ENCODE data around the gene AKIP1. TPM values are rescaled to one million over a fixed set of nuclear protein-coding genes. Genes with fewer than 3 reads are reported as not detected.

The AKIP1 gene, protein sequence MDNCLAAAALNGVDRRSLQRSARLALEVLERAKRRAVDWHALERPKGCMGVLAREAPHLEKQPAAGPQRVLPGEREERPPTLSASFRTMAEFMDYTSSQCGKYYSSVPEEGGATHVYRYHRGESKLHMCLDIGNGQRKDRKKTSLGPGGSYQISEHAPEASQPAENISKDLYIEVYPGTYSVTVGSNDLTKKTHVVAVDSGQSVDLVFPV
- total RNA-seq = 30.9 TPM

DNA sequence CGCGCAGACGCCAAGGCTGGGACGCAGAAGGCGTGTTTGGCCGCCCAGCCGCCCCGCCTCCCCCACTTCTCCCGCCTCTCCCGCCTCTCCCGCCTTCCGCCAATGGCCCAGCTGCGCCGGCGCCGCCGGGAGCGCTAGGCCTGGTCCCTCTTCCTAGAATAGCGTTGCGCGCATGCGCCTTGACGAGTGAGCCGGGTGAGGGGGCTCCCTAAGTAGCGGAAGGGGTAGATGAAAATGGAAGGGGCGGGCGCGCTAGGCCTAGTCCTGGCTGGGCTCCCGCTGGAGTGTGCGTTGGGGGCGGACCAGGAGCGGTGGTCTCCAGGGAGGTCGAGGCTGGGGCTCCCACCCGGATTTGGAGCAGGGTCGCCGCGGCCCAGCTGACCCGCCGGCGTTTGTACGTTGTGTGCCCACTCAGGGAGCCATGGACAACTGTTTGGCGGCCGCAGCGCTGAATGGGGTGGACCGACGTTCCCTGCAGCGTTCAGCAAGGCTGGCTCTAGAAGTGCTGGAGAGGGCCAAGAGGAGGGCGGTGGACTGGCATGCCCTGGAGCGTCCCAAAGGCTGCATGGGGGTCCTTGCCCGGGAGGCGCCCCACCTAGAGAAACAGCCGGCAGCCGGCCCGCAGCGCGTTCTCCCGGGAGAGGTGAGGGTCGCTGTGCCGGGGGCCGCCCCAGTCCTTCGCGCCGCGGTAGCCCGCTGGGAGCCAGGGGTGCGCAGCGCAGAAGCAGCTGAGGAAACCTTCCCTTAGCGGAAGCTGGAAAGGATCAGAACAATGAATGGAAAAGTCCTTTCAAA is at the start of gene AKIP1:
Gene AKIP1, plus strand, starts transcription at position 161 of the 795 bp plus-strand sequence. Its CDS starts 261 bp downstream, at position 422.

DNA sequence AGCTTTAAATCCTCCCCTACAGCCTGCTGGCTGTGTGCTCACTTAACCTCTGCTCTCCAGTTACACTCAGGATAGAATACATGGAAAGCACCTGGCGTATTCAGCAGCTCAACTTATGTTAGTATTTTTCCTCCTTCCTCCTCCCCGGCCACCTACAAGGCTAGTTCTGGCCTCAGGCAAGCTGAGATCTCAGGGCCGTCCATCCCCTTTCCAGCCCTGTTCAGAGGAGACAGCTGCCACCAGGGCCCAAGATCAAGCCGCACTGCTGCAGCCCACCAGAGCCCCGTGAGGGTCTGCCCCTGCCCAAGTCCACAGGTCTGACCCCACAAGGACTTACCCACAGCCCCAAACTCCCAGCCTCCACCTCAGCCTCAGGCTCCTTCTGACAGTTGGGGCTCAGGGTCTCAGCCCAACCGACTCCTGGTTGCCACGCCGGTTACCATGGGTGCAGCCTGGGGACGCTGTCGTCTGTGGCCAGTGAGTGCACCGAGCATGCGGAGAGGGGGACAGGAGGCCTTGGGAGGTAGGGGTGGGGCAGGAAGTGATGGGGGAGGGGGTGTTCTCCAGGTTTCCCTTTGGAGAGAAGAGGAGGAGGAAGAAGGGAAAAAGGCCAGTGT is 21.7 kb downstream of the AKIP1 start, which contains the start of gene C11orf16:
Gene C11orf16, minus strand, starts transcription at position 384 of the 617 bp plus-strand sequence. CDS start 639 bp downstream, outside the sequence.

GRCh38 chr11:8942518-8943066 is 31.6 kb downstream of the AKIP1 start, which contains the start of gene ASCL3:
Gene ASCL3, minus strand, starts transcription at chr11:8943016. Its CDS starts 4,855 bp downstream, at chr11:8938161.

GRCh38 chr11:8964324-8965320 is 53.6 kb downstream of the AKIP1 start, which contains the start of gene TMEM9B:
Gene TMEM9B, minus strand, starts transcription at chr11:8964442. Its CDS starts 129 bp downstream, at chr11:8964313.

Small RNA genes within 50 kb of the gene (small RNA-seq; reads per million reads assigned to genes)
- gene RF00019 = not detected

Other genes starting within 250 kb of the AKIP1 start
- gene TRIM66, start 228.5 kb upstream of the AKIP1 start, total RNA-seq = 7.8 TPM
- 611 TPM for gene RPL27A, start 228.4 kb upstream of the AKIP1 start, total RNA-seq
- gene C11orf16, start 21.8 kb downstream of the AKIP1 start, total RNA-seq = 0.46 TPM
- gene ASCL3, start 31.8 kb downstream of the AKIP1 start, total RNA-seq = not detected
- gene TMEM9B, start 53.3 kb downstream of the AKIP1 start, total RNA-seq = 75.7 TPM
- gene NRIP3, start 92.8 kb downstream of the AKIP1 start, total RNA-seq = 49.1 TPM
- gene SCUBE2, start 180.4 kb downstream of the AKIP1 start, total RNA-seq = 12.5 TPM